Midbrain (tissue), 1 donor: Measurements from ENCODE around the gene NFIB.

Source experiments
- DNase-seq: peaks from one replicate; lab custom pipeline; 2025; lab: John Stamatoyannopoulos, UW

The NFIB gene

DNA sequence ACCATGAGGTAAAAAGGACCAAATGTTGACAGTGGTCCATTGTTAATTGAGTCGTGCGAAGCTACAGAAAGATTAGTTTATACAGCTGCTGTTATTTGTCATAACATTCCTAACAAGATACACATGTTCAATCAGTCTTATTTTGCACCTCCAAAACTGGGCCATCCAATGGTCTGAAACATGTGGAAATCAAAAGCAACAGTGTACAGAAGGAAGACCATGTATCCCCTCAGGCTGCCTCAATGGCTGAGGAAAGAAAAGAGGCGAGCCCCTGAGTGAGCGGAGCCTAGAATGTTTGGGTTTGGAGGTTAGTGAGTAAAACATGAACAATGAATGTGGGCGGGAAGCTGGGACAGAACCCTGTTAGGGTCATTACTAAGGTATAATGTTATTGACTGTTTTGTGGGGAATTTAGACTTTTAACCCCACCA lies 35.6 kb downstream of the NFIB start:
- no peak for DNase-seq

GRCh38 chr9:14277761-14278160 lies 36.2 kb downstream of the NFIB start:
- no peak for DNase-seq

GRCh38 chr9:14277244-14277643 lies 36.7 kb downstream of the NFIB start:
- no peak for DNase-seq

DNA sequence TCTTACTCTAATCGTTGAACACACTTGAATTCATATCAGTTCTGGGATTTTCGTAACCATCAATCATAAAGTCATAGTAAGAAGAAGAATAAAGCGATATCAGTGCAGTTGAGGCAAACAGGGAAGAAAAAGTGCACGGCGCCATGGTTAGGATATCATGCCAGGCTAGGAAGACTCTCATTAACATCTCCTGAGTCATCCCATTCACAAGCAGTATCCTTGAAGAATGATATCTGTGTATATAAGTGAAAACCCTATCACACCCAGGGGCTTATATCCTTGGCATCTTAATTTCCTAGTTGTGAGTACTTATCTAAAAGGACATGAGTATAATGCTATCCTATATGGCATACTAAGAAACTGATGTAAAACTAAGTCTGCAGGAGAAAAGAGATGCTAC lies 38.6 kb downstream of the NFIB start:
- DNase-seq = no peak

GRCh38 chr9:14273696-14274121 lies 40.2 kb downstream of the NFIB start:
- DNase-seq = no peak

DNA sequence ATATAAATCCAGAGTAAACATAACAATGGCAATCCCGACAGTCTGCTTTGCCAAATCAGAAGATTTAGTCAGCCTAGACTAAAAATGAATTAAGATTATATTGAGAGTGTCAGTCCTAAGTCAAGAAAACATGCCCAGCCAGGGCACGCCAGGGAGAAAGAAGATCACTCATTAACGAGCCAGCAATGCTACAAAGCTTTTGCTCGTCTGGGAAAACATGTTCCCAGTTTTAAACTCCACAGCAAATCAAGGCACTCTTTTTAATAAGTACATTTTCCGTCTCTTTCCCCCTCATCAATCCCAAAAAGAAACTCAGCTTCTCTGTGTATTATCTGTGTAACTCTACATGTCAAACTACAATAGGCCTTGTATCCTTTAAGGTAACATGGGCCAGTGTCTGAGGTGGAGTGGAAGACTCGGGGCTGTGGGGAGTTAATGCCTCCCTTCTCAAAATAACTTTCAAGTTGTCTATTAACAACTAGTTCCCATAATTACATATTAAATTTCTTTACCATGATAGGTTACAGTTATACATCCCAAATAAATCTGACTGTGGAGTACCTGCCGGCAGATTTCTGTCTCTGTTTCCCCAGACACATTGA lies 40.9 kb downstream of the NFIB start:
- DNase-seq = no peak

DNA sequence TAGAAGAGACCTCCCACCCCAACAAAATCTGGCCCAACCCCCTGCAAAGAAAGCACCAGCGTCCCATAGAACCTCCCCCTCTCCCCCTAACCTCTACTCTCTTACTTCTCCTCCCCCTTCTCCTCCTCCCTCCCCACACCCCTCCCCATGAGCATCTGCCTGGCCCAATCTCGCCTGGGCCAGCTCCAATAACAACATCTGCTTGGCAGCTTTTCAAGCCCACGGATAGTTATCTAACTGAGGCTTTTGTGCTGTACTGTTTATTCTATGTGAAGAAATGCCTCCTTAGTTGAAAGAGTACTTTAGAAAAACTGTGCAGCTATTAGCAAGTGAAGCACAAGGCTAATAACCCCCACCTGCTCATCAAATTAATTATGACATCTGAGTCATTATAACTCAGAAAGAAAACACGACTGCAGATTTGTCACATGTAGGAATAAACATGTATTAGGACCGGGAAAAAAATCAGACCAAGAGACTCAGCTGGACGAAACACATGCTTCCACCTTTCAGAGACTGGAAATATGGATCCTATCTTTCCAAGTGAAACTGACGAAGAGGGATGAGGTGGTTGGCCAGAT lies 42.8 kb downstream of the NFIB start:
- peak; percentile 46 for DNase-seq

DNA sequence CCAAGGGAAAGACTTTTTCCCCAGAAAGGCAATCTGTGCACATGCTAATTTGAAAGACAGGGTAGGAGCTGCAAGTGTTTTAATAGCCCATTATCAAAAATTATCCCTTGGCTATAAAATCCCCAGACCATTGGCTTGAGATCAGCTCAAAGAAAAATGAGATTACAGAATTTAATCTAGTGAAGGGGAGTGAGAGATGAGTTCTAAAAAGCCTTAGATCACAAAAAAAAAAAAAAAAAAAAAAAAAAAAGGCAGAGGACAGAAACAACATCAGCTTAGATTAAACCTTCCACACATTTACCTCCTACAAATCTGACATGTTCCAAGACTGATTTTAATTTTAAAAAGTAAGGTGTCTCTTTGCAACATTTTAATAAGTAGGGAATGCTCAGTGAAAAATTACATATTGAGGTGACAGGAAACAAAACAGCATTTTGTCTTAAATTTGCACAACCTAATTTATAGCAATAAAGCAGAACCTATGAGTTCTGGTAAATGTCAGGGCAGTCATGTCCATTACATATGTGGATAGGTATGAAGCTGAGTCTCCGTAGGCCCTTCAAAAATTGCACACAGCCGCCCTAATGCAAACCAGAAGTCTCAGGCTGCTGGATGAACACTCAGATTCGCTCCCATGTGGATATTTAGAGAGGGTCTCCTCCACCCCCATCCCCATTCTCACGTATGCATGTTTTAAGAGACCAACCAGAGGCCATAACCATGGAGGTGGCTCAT lies 43.4 kb downstream of the NFIB start:
- DNase-seq = no peak

- no peak for DNase-seq
These were observed 44.0 kb downstream of the NFIB start for GRCh38 chr9:14269916-14270315.

GRCh38 chr9:14263707-14264483 lies 50.0 kb downstream of the NFIB start:
- no peak for DNase-seq

GRCh38 chr9:14262827-14263226 lies 51.1 kb downstream of the NFIB start:
- DNase-seq = no peak

GRCh38 chr9:14261616-14262015 lies 52.3 kb downstream of the NFIB start:
- DNase-seq = no peak

- no peak for DNase-seq
These were observed 53.8 kb downstream of the NFIB start for GRCh38 chr9:14260101-14260500.

DNA sequence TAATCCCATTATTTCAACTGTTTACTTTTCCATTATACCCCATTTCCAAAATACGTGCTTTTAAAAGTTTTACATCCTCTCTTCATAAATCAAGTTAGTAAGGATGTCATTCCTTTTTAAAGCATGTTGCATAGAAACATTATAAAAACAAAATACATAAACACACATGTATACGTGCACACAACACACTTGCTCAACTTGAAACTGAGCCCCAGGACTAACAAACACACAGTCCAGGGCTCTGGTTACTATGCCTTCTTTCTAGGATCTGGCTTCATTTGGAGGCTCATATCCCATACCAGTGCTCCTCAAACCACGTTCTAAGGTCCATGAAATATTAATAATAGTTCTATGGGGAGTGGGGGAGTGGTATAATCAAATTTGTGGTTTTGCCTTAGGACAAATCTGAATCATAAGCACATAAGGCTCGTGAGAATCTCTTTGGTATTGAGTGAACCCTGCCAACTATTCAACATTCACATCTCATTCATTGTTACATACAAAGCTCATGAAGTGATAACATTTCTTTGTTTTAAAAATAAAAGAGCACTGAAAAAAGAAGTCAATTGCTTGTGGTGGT lies 55.2 kb downstream of the NFIB start:
- no peak for DNase-seq

DNA sequence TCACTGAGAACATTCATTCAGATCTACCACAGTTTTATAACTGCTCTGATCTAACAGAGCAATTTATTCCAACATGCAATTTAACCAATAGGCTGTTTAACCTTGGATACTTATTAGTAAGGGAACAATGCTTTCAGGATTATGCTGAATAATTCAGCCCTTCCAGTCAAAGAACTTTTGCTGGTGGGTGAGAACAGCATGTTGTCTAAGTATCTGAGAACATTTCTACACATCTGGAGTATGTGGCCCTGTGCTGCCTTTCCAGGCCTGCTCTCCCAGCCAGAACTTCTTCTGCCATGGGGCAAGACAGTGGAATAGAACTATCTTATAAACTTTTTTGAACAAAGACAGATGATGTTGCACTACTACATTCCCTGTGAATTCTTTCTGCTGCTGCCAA lies 55.8 kb downstream of the NFIB start:
- no peak for DNase-seq

GRCh38 chr9:14256588-14256987 lies 57.4 kb downstream of the NFIB start:
- no peak for DNase-seq

DNA sequence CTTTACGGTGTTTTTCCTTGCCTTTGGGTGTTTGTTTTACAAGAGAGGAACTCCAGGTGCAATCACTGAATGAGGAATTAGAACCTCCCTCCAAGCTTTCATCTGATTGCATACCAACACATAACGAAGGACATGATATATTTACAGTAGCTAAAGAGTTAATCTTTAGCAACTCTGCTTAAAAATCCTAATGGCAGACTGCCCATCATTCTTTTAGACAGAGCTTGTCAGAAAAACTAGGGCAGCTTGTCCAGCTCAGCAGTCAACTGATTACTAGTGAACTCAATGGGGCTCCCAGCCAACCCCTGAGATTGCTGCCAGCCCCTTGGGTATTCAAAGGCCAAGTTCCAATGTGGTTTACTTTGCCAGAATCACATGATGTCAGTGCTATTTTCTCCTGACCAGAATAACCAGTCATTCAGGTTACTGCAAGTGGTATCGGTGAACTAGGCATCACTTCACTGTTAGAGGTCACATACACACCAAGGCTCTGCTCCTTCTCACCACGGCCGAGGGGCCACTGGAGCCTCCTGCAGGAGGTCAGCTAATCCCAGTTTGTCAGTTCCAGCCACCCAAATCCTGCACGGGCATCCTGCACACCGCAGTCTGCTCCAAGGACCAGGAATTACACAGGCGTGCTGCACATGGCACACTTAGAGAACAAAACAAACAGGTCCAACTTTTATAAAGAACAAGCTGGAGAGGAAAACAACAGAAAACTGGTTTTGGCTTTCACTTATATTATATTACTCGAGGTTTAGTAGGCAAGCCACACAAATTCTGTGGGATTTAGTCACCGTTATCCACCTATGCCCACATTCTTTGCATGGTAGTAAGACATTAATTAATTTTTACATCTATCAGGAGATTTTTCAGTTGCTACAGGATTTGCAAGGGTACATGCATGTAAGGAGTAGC lies 62.5 kb downstream of the NFIB start:
- peak; percentile 77 for DNase-seq

DNA sequence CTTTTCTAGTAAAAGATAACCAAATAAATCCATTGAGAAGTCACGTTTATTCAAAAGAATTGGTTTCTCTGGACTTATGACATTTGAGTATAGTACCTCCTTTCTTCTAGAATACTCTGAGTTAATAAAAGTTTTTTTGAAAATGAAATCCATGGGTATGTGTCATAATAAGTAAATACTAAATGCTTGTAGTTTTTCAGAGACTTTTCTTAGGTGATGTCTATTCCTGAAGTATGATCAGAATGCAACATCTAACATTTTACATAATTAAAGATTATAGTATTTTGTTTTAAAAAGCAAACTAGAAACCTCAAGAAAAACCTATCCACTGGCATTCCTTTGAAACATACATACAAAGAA lies 63.2 kb downstream of the NFIB start:
- no peak for DNase-seq

DNA sequence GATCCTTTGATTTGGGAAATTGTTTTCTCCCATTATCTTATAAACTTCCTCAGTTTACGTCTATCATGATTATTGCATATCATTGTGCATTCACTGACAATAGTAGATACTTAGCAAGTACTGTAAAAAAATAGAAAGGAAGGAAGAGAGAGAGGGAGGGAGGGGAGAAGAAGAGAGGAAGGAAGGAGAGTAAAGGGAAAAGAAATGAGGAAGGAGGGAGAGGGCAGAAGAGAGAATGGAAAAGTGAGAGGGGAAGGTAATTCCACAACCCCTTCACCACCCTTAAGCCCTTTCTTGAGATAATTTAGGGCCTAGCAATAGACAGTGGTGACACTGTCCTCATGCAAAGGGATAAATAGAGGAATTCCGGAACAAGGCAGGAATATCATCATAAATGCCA lies 64.4 kb downstream of the NFIB start:
- no peak for DNase-seq

GRCh38 chr9:14248149-14248548 lies 65.8 kb downstream of the NFIB start:
- no peak for DNase-seq

- no peak for DNase-seq
These were observed 66.4 kb downstream of the NFIB start for GRCh38 chr9:14247577-14247976.
